Ammon's horn (tissue), 1 donor: ENCODE measurements around the gene PTPN3.
"Not testable (repeated sequence)": the region's sequence is repeated elsewhere in the genome, so short reads cannot be mapped to it uniquely, and the experiment has no call there.

Source experiments
- DNase-seq: peaks from one replicate; pipeline ENCODE4 v3.0.0-alpha.2; 2016; ENCODE audit warnings: low spot score

The PTPN3 gene, protein sequence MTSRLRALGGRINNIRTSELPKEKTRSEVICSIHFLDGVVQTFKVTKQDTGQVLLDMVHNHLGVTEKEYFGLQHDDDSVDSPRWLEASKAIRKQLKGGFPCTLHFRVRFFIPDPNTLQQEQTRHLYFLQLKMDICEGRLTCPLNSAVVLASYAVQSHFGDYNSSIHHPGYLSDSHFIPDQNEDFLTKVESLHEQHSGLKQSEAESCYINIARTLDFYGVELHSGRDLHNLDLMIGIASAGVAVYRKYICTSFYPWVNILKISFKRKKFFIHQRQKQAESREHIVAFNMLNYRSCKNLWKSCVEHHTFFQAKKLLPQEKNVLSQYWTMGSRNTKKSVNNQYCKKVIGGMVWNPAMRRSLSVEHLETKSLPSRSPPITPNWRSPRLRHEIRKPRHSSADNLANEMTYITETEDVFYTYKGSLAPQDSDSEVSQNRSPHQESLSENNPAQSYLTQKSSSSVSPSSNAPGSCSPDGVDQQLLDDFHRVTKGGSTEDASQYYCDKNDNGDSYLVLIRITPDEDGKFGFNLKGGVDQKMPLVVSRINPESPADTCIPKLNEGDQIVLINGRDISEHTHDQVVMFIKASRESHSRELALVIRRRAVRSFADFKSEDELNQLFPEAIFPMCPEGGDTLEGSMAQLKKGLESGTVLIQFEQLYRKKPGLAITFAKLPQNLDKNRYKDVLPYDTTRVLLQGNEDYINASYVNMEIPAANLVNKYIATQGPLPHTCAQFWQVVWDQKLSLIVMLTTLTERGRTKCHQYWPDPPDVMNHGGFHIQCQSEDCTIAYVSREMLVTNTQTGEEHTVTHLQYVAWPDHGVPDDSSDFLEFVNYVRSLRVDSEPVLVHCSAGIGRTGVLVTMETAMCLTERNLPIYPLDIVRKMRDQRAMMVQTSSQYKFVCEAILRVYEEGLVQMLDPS

DNA sequence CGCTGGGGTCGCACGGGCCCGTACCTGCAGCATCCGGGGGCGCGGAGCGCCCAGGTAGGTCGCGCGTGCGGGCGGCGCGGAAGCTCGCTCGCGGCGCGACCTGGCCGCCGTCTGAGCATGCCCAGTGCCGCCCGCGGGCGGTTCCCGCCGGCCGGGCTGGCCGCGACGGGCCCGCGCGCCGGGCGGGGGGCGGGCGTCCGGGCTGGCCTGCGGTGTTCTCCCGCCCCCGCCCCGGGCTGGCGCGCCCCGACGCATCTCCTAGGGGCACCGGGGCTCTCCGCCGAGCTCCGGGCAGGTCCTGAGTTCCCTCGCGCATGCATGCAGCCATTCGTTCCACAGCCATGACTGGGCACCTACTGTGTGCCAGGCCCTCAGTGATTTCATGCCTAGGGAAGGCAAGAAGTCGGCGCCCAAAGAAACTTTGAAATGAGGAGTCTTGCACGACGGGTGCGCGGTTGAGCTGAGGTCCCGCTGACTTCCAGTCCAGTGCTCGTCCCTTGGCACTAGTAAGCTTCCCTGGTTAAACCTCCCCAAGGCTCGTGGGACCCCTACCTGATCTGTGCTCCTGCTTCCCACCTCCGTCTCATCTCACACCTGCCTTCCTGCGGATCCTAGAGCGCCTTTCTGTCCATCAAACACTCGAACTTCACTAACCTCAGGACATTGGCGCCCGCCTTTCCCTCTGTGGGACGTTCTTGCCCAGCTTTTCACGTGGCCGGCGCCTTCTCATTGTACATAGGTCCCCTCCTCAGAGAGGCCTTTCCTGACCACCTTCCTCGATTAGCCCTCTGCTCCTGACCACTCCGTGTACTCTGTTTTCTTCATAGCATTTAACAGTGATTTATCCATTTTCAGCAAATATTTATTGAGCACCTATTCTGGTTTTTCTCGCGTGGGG, at the start of gene PTPN3:
Gene PTPN3, minus strand, starts transcription at position 113 of the 898 bp plus-strand sequence. CDS start 34,873 bp downstream, outside the sequence.
- DNase-seq = no peak

DNA sequence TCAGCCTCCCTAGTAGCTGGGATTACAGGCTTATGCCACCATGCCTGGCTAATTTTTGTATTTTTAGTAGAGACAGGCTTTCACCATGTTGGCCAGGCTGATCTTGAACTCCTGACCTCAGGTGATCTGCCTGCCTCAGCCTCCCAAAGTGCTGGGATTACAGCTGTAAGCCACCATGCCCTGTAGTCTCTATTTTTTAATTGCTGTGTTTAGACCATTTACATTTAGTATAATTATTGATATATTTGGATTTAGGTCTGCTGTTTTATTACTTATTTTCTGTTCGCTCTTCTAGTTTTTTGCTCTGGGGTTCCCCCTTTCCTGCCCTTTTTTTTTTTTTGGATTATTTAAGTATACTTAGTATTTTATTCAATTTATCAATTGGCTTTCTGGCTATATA, 46.8 kb upstream of the PTPN3 start:
- DNase-seq = not testable (repeated sequence)

DNA sequence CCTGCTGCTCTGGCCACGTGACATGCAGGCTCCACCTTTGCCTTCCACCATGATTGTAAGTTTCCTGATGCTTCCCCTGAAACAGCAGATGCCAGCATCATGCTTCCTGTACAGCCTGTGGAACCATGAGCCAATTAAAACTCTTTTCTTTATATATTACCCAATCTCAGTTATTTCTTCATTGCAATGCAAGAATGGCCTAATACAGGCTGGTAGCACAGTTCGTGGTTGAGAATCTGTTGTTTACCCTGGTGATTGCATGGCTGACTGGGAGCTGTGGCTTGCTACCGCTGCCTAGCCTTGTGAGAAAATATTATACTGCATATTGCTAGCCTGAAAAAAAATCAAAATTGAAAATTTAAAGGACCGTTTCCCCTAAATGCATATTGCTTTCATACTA, 44.8 kb upstream of the PTPN3 start:
- no peak for DNase-seq

DNA sequence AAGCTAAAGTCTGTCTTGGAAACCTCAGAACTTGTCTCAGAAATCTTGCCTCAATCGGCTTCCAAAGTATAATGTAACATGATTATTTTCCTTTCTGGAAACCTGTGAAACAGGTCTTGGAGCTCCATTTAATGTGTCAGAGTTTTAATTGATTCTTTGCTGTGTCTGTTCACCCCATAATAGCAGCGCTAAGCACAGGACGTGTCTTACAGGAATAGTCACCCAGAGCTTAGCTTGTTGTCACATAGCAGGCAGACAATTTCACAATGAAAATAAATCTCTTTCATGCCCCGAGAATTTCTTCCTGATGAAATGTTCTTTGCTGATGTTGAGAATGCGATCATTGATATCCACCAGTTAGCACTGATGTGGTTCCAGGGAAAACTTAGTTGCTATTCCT, 40.2 kb upstream of the PTPN3 start:
- no peak for DNase-seq

DNA sequence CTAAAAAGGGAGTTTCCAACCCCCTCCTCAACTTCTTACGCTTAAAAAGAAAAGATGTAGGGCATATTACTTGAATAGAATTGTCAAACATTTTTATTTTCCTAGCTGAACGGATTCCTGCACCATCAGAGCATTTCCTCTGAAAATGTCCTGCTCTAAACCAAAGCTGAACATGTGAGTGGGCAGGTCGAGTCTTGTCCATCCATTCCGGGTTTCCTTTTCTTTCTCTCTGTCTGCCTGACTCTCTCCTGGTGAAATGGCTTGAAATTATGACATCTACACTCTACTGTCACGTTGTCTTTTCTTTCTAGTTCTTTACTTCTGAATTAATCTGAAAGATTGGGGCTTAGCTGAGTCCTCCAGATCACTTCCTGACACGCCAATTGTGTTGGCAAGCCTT, 39.2 kb upstream of the PTPN3 start:
- no peak for DNase-seq

DNA sequence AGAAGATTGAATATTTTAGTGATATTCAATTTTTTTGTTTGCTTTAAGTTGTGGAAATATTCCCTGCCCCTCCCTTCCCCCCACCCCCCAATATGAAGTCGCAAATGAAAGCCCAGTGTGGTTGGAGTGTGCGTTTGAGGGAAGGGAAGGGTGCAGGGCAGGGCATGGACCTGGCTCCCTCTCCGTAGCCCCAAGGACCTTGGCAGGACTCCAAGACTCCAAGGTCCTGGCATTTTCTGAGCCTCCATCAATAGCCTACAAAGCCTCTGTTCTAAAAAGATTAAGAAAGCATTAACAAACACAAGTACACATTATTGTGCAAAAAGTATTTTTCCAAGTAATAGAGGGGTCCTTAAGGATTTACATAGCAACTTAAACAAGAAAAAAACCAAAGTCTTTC, 38.8 kb upstream of the PTPN3 start:
- DNase-seq = no peak

DNA sequence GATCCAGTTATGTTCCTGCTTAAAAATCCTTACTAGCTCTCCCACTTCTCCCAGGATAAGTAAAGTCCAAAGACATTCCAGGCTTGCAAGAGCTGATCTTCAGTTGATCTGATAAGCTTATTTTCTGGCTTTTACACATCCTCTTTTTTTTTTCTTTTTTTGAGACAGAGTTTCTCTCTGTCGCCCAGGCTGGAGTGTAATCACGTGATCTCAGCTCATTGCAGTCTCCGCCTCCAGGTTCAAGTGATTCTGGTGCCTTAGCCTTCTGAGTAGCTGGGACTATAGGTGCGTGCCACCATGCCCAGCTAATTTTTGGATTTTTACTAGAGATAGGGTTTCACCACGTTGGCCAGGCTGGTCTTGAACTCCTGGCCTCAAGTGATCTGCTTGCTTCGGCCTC, 37.3 kb upstream of the PTPN3 start:
- DNase-seq = no peak

DNA sequence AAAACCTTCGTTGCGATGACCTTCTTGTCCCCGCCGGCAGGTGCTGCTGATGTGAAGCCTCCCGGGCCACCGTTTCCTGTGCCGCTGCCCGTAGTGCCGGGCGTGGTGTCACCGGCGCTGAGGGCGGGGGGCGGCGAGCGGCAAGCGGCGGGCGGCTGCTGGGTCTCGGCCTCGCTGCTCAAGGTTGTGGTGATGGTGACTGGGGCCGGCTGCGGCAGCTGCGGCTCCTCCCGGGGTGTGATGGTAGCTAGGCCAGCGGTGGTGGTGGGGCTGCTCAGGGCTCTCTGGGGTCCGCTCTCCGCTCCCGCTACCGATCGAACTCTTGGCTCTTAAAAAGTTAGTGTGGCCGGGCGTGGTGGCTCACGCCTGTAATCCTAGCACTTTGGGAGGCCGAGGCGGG, 36.0 kb upstream of the PTPN3 start:
- no peak for DNase-seq

DNA sequence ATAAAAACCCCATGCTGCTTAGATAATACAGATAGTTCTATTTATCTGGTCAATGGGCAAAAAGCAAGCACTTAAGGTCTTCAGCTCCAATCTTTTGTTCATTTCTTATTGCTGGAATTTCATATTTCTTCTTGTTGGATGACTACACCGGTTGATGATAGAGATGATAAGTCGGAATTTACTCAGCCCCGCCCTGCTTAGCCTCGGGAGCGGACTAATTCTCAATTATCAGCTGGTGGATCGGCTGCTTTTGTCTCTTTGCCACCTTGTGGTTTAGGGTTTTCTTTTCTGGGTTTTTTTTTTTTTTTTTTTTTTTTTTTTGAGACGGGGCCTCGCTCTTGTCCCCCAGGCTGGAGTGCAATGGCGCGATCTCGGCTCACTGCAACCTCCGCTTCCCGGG, 34.5 kb upstream of the PTPN3 start:
- DNase-seq = not testable (repeated sequence)

DNA sequence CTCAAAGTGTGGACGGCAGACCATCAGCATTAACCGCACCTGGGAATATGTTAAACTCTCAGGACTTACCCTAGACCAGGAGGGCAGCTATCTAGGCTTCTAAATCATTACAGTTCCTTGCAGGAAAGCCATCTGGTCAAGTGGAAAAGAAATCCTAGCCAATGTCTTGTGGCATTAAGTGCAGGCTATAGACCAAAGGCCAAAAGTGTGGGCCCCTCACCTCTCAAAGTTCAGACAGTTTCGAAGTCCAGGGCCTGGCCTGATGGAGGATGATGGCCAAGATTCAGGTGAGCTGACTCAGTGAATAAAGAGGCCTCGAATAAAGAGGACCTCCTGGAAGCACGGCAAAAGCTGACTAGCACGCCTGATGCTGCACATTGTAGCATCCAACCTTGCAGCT, 24.0 kb upstream of the PTPN3 start:
- DNase-seq = no peak

DNA sequence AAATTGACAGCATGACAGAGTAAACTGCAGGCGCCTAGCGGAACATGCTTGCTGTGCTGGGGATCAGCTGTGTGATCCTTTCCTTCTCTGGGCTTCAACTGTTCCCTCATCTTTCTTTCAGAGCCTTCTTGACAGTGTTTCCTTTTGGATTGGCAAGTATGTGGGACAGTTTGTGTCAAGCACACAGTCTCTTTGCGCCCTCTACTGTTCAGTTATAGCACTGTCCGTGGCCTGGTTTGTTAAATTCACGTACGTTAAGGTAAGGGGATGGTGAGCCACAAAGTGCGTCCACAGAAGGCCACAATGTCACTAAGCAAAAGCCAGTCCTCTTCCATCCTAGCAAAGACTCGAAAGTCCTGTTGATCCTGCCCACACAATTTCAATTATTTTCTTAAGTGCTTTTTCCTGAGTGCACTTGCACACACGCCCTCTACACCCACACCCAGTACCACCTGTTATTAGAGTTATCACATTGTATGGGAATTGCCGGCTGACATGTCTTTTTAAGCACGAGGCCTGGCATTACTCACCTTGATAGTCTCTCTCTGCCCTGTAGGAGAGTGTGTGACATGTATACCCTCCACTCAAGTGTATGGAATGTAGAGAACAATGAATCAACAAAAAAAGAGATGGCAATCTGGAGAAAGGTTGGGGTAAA, 22.5 kb upstream of the PTPN3 start:
- DNase-seq = peak; percentile 87

DNA sequence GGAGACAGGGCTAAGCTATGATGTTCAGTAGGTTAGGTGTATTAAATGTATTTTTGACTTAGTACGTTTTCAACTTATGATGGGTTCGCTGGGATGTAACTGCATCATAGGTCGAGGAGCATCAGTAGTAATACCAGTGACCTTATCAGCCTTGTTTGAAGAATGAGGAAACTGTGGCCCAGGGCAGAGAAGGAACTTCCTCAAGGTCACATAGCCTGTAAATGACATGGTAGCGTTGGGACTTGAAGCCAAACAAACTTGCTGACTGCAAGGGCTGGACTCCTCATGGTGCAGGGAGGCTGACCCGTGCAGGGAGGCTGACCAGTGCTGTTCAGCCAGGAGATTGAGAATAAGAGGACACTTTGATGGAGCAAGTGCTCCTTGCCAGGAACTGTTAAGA, 21.3 kb upstream of the PTPN3 start:
- DNase-seq = no peak

DNA sequence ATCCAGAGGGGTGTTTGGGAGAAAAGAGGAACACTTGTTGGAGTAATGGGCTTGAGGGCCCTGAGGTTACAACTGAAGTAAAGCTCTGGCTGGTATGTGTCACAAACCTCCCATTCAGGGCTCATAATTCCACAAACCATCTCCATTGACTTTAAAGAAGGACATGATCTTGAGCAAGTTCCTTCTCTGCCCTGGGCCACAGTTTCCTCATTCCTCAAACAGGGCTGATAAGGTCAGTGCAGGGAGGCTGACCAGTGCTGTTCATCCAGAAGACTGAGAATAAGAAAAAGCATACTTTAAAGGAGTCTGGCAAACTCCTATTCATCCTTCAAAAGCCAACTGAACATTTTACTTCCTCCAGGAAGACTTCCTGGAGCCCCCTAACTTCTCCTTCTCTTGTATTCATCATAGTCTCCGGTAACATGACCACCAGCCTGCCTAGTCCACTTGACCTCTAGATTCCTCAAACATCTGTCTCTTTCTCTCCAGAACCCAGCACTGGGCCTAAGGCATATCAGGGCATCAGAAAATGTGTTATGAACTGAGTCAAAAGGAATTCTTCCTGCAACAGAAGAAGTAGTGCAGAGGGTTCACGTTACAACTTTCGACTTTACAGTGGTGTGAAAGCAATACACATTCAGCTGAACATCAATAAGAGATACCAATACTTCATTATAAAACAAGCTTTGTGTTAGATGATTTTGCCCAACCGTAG, 20.7 kb upstream of the PTPN3 start:
- DNase-seq = no peak

DNA sequence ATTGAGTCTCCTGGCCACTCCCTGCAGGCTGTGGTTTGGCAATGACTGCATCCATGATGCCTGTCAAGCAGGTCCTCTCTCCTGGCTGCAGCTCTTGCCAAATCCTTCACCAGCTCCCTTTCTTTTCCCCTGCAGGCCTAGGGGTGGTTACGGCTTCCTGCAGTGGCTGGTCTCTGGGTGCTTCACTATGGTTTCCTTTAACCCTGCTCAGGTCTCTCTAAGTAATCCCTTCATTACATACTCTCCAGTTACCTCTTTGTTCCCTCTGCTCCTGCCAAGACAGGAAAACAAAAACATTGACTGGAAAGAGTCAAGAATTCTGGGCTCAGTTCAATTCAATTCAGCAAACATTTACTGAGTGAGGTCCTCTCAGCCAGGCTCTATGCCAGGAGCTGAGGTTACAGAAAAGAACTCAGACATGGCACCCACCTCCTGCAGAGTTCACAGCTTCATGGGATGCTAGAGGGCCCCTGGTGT, 19.8 kb upstream of the PTPN3 start:
- no peak for DNase-seq

DNA sequence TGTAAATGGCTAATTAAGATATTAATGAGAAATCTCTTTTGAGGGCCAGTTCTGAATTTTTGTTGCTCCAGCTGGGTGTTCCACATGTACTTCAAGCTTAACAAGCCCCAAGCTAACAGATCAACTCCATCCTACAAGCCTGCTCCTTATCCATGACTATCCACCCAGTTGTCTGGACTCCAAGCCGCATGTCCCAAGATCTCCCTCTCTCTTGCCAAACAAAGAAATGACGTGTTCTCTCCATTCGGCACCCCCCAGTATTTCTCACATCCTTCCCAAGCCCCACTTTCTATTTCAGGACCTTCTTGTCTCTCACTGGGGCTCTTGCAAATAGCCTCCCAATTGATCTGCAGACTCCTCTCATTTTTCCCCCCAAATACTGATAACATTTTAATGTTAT, 15.8 kb upstream of the PTPN3 start:
- DNase-seq = no peak

DNA sequence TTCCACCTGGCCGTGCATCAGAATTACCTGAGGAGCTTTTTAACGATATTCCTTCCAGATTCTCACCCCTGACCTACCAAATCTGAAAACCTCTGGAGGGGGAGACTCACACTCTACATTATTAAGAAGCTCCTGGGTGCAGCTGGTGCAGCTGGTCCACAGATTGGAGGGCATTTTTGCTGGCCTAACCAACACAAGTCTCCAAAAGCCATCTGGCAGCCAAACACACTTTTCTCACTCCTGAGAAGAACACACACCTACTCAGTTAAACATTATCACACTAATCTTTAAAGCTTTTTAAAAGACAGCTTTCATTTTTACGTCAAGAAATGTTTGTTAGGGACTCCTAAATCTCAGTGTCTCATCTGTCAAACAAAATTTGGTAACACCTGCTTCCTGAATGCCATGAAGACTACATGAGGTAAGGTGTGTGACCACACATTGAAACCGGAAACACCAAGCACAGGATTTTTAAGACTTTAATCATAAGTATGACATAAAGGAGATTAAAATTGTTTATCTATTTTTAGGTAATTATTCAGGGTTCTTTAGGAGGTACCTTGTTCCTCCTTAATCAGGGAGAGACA, 14.2 kb upstream of the PTPN3 start:
- DNase-seq = no peak

DNA sequence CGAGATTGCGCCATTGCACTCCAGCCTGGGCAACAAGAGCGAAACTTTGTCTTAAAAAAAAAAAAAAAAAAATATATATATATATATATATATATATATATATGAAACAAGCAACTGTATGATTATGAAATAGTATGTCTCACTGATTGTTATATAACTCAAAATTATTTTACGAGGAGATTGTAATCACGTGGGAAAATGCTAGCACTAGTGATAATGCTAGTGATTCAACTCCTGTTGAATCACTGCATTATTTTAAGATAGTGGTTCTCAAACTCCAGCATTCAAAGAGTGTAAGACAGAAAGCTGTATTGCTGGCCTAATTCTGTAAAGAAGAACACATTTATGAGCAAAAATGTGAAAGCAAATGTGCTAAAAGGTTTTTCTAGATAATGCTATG, 12.4 kb upstream of the PTPN3 start:
- no peak for DNase-seq

DNA sequence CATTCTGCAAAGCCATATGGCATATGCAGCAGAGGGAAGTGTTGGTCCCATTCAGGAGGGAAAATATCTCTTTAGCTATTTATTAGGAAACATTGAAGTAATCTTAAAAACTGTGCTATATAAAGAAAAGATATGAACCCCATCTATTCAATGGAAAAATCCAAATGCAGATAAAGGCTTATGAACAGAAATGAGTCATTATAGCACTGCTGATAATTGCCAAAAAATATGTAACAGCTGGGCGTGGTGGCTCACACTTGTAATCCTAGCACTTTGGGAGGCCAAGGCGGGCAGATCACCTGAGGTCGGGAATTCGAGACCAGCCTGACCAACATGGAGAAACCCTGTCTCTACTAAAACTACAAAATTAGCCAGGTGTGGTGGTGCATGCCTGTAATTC, 11.9 kb upstream of the PTPN3 start:
- not testable (repeated sequence) for DNase-seq

DNA sequence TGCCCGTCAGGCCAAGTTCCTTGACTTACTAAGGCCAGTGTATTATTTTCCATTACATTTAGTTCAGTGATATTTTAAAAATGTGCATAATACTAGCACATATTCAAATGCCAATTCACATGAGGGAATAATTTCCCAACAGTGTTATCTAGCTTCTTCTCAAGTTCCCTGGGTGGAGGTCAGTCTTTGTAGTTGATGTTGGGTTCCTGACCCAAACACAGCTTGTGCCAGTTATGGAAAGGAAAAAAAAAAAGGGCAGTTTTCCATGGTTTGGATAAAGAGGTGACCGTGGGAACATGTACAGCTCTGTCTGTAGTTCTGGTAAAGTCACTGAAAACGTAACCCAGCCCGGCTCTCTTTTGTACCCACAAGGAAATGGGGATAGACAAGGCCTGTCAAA, 11.5 kb upstream of the PTPN3 start:
- DNase-seq = no peak

DNA sequence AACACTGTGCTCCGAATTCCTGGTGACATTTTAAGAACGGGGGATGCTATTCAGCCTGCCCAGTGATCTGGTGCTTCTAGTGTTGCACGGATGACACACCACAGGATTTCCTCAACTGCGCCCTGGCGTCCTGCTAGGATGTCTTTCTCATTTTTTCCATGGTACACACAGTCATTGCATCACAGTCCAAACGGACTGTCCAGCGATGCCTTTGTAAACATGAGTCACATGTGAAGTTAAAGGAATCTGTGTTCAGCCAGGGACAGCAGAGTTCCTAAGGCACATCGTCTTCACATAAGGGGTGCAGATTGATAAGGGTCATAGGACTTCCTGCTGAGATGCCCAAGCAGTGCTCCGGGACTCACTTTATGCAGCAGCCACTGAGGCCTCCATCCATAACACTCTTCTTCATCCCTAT, 9.3 kb upstream of the PTPN3 start:
- DNase-seq = no peak
